ENCODE results near the gene PRKD3. TPM values are rescaled to one million over a fixed set of nuclear protein-coding genes. Genes with fewer than 3 reads are reported as not detected.

Gene PRKD3
- total and polyA plus RNA-seq, 2 donors (not counting 3 experiments of a cell fraction or from before 2014, with no cell fraction given) = 14.9 to 47.3 TPM

DNA sequence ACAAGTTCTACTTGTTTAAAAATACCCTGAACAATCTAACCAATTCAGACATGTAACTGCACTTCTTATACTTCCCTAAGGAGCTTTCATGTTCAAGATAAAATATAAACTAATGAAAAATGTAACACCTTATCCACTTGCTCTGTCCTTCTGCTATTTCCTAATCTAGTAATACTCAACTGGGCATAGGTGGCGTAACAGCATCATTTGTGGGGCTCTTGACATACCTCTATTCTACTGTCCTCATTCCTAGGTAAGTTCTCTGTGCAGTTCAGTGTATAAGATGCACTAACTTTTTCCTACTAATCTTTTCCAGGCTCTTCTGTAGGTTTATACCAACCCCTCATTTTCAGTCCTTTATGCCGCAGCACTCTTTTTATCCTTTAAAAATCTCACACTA, 36.7 kb downstream of the PRKD3 start:
- BruUV-seq (replicated peaks) = no TSS peak
- Histone ChIP-seq H3K9ac (replicated peaks; ENCODE audit: extremely low read depth, insufficient read depth, low read length) (no peak overlapping the region), H3K36me3 (ENCODE audit: control insufficient read depth in 2 of 2, extremely low read depth in 1 of 2, insufficient read depth in 2 of 2, low read length in 2 of 2) (peaks cover 3 to 18% of the 10 kb centered on the region in 2 experiments), H2AFZ (ENCODE audit: low read depth, low read length) (no peak overlapping the region), H3K9me3 (replicated peaks; ENCODE audit: control insufficient read depth, insufficient read depth, low read length) (no peaks in the 10 kb centered on the region), H3K4me3 (replicated peaks in 1 of 3; ENCODE audit: insufficient read depth in 1 of 3, low read depth in 1 of 3, low read length in 3 of 3) (no peak overlapping the region), H3K4me1 (ENCODE audit: control insufficient read depth, extremely low read depth, insufficient read depth, low read length) (peaks cover 15% of the 10 kb centered on the region), H3K4me2 (ENCODE audit: insufficient read depth, low read length) (no peak overlapping the region), H3K27me3 (ENCODE audit: control insufficient read depth in 2 of 2, insufficient read depth in 2 of 2, low read length in 2 of 2) (no peaks in the 10 kb centered on the region), H3K27ac (ENCODE audit: insufficient read depth, low read depth, low read length) (no peak overlapping the region), H3K79me2 (ENCODE audit: control insufficient read depth, insufficient read depth, low read length) (peaks cover 2% of the 10 kb centered on the region), H3K9me1 (replicated peaks; ENCODE audit: control insufficient read depth, extremely low read depth, insufficient read depth, low read length) (no peaks in the 10 kb centered on the region), H4K20me1 (replicated peaks; ENCODE audit: control insufficient read depth, extremely low read depth, insufficient read depth, low read length) (no peaks in the 10 kb centered on the region)
- dilution Hi-C loops (cut with MboI; ENCODE audit: extremely low pct_ligation_motif_present, low sequenced_read_pairs) (no loop called here), intact Hi-C loops (cut with micrococcal nuclease) (no loop called here)
- ChIA-PET POLR2A (no interaction called here), CTCF (interaction anchor here (1.7 kb wide), 1 partner anchor 108 kb away, joined by 5 read pairs; no protein-coding TSS in a partner anchor)
- no peak for DNase-seq (ENCODE audit: low read depth, low spot score)
- TF ChIP-seq GATA2 (IDR thresholded peaks at IDR 0.05; ENCODE audit: insufficient read depth, insufficient read length, low read depth, low read length) (no peak), EZH2 (IDR thresholded peaks at IDR 0.05; ENCODE audit: borderline replicate concordance, low read depth, low read length, severe bottlenecking) (no peak), POLR2AphosphoS5 (IDR thresholded peaks at IDR 0.05; ENCODE audit: insufficient read depth, low read depth, low read length) (no peak), FOS (IDR thresholded peaks at IDR 0.05; ENCODE audit: borderline replicate concordance, insufficient read depth, low read length) (no peak), POLR2A (IDR thresholded peaks at IDR 0.05; ENCODE audit: low read depth, low read length) (no peak), JUN (IDR thresholded peaks at IDR 0.05; ENCODE audit: borderline replicate concordance, insufficient read depth, insufficient read length, low read depth) (no peak), MYC (IDR thresholded peaks at IDR 0.05; ENCODE audit: low read depth, low read length) (no peak)
- TF ChIP-seq, protein P1, sequence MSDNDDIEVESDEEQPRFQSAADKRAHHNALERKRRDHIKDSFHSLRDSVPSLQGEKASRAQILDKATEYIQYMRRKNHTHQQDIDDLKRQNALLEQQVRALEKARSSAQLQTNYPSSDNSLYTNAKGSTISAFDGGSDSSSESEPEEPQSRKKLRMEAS (IDR thresholded peaks at IDR 0.05; ENCODE audit: insufficient read depth, insufficient read length) = no peak
- TF ChIP-seq, protein P2, sequence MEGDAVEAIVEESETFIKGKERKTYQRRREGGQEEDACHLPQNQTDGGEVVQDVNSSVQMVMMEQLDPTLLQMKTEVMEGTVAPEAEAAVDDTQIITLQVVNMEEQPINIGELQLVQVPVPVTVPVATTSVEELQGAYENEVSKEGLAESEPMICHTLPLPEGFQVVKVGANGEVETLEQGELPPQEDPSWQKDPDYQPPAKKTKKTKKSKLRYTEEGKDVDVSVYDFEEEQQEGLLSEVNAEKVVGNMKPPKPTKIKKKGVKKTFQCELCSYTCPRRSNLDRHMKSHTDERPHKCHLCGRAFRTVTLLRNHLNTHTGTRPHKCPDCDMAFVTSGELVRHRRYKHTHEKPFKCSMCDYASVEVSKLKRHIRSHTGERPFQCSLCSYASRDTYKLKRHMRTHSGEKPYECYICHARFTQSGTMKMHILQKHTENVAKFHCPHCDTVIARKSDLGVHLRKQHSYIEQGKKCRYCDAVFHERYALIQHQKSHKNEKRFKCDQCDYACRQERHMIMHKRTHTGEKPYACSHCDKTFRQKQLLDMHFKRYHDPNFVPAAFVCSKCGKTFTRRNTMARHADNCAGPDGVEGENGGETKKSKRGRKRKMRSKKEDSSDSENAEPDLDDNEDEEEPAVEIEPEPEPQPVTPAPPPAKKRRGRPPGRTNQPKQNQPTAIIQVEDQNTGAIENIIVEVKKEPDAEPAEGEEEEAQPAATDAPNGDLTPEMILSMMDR (IDR thresholded peaks at IDR 0.05; ENCODE audit: extremely low read depth in 1 of 2, insufficient read depth in 1 of 2, low read depth in 1 of 2, low read length in 2 of 2) = no peak
- no peak for FAIRE-seq
